HepG2 (cell line): Measurements from ENCODE around the gene PLIN5. TPM values are rescaled to one million over a fixed set of nuclear protein-coding genes. Genes with fewer than 3 reads are reported as not detected.

Source experiments
- ARNT2 ChIP-seq: sonication (generic); formaldehyde crosslinking; IDR thresholded peaks from 2 replicates; pipeline ENCODE4 v1.8.0; 2022; ENCODE audit warnings: mild to moderate bottlenecking, low read depth, missing genetic modification reagents, moderate library complexity
- ATF7-NPFF ChIP-seq: sonication (generic); formaldehyde crosslinking; IDR thresholded peaks from 2 replicates; pipeline ENCODE4 v1.8.1; 2023; ENCODE audit warnings: mild to moderate bottlenecking, low read depth, missing genetic modification reagents, moderate library complexity
- CEBPG ChIP-seq: IDR thresholded peaks from 2 replicates; pipeline ENCODE4 v1.6.1; 2016
- GABPA ChIP-seq, 2 experiments: IDR thresholded peaks; 2 replicates each; pipeline ENCODE4 v1.6.1; 2011 to 2016; ENCODE audit warnings: low read depth in 2 of 2, low read length in 1 of 2, missing biosample characterization in 1 of 2, missing genetic modification characterization in 1 of 2
- GFI1 ChIP-seq: sonication (generic); formaldehyde crosslinking; IDR thresholded peaks from 2 replicates; pipeline ENCODE4 v1.5.0; 2020; ENCODE audit warnings: missing genetic modification reagents, mild to moderate bottlenecking, borderline replicate concordance
- GMEB2 ChIP-seq: IDR thresholded peaks from 2 replicates; pipeline ENCODE4 v1.6.1; 2016; ENCODE audit warnings: missing biosample characterization, missing genetic modification reagents, low read depth
- MAZ ChIP-seq, 2 experiments: sonication (generic) in 1 of 2; formaldehyde crosslinking in 1 of 2; IDR thresholded peaks; 2 replicates each; pipeline versions ENCODE4 v1.5.0 to v1.6.1; 2012 to 2020; ENCODE audit warnings: low read depth in 2 of 2, mild to moderate bottlenecking in 2 of 2, borderline replicate concordance in 1 of 2, improper control_type of control experiment in 1 of 2, low read length in 1 of 2, missing genetic modification reagents in 1 of 2, moderate library complexity in 1 of 2
- NR2F1 ChIP-seq, 2 experiments: fragments of 450-650 bp in 1 of 2; formaldehyde crosslinking in 1 of 2; IDR thresholded peaks; 2 replicates each; pipeline versions ENCODE4 v1.5.0 to v1.6.1; 2016 to 2020; ENCODE audit warnings: mild to moderate bottlenecking in 1 of 2, missing compliant biosample characterization in 1 of 2, missing genetic modification reagents in 1 of 2, moderate library complexity in 1 of 2
- PCBP1 ChIP-seq: fragments of 200-400 bp; formaldehyde crosslinking; IDR thresholded peaks from 2 replicates; pipeline ENCODE4 v1.6.1; 2017; ENCODE audit warnings: mild to moderate bottlenecking, low read depth, low read length, borderline replicate concordance
- PRPF4 ChIP-seq: fragments of 200-400 bp; formaldehyde crosslinking; IDR thresholded peaks from 2 replicates; pipeline ENCODE4 v1.6.1; 2016; ENCODE audit warnings: low read length, low read depth; ENCODE audit not compliant: poor library complexity, severe bottlenecking
- REL ChIP-seq: sonication (generic); formaldehyde crosslinking; conservative IDR thresholded peaks from 2 replicates; pipeline ENCODE4 v1.8.0; 2022; ENCODE audit warnings: mild to moderate bottlenecking, missing genetic modification reagents, moderate library complexity
- SMARCE1 ChIP-seq: fragments of 450-650 bp; IDR thresholded peaks from 2 replicates; pipeline ENCODE4 v1.6.1; 2017; ENCODE audit warnings: borderline replicate concordance
- STAT5B ChIP-seq: sonication (generic); formaldehyde crosslinking; IDR thresholded peaks from 2 replicates; pipeline ENCODE4 v1.4.0; 2020; ENCODE audit warnings: missing genetic modification reagents
- TFDP1 ChIP-seq: IDR thresholded peaks from 2 replicates; pipeline ENCODE4 v1.6.1; 2016; ENCODE audit warnings: missing compliant biosample characterization, missing genetic modification reagents, borderline replicate concordance
- YEATS4 ChIP-seq: sonication (generic); formaldehyde crosslinking; IDR thresholded peaks from 2 replicates; pipeline ENCODE4 v1.4.0; 2020; ENCODE audit warnings: missing genetic modification reagents, borderline replicate concordance
- ZKSCAN5 ChIP-seq: sonication (generic); formaldehyde crosslinking; IDR thresholded peaks from 2 replicates; pipeline ENCODE4 v1.5.1; 2020; ENCODE audit warnings: mild to moderate bottlenecking, missing genetic modification reagents
- ZNF224 ChIP-seq: sonication (generic); formaldehyde crosslinking; IDR thresholded peaks from 2 replicates; pipeline ENCODE4 v1.5.0; 2020; ENCODE audit warnings: mild to moderate bottlenecking, missing genetic modification reagents
- ZNF234 ChIP-seq: sonication (generic); formaldehyde crosslinking; conservative IDR thresholded peaks from 2 replicates; pipeline ENCODE4 v1.5.1; 2020; ENCODE audit warnings: mild to moderate bottlenecking, missing genetic modification reagents
- ZNF30 ChIP-seq: sonication (generic); formaldehyde crosslinking; IDR thresholded peaks from 2 replicates; pipeline ENCODE4 v1.5.0; 2020; ENCODE audit warnings: mild to moderate bottlenecking, missing genetic modification reagents
- ZNF44 ChIP-seq: sonication (generic); formaldehyde crosslinking; IDR thresholded peaks from 2 replicates; pipeline ENCODE4 v1.5.1; 2020; ENCODE audit warnings: mild to moderate bottlenecking, missing genetic modification reagents
- ZNF564 ChIP-seq: sonication (generic); formaldehyde crosslinking; IDR thresholded peaks from 2 replicates; pipeline ENCODE4 v1.8.1; 2023; ENCODE audit warnings: mild to moderate bottlenecking, missing genetic modification reagents
- ZNF713 ChIP-seq: sonication (generic); formaldehyde crosslinking; IDR thresholded peaks from 2 replicates; pipeline ENCODE4 v1.4.0; 2020; ENCODE audit warnings: mild to moderate bottlenecking, missing genetic modification reagents
- polyA plus RNA-seq, 8 experiments: library from polyadenylated mRNA; depleted of rRNA in 3 of 8; stranded (reverse) in 7 of 8; unstranded in 1 of 8; fragments of >200 nt; fragmentation: Illumina TruSeq in 4 of 8; extraction: Trizol in 4 of 8; gene quantifications; 2 replicates each; pipeline versions ENCODE4 v1.2.1 to v1.2.3, GENCODE V29; 2011 to 2016; ENCODE audit warnings: low read depth in 4 of 8, missing spikeins in 1 of 8, mixed read lengths in 1 of 8; ENCODE audit not compliant: insufficient read depth in 1 of 8
- total RNA-seq, 5 experiments: library from RNA; depleted of rRNA; stranded (reverse); fragments of >200 nt; fragmentation: Illumina TruSeq; extraction: Trizol; gene quantifications; 2 replicates each; pipeline ENCODE4 v1.2.3, GENCODE V29; 2016; ENCODE audit warnings: low read depth in 1 of 5
- TF ChIP-seq, protein P1 (sequence below): sonication (generic); formaldehyde crosslinking; IDR thresholded peaks from 2 replicates; pipeline ENCODE4 v1.4.0; 2020; ENCODE audit warnings: missing genetic modification reagents
- TF ChIP-seq, protein P2 (sequence below): IDR thresholded peaks from 2 replicates; pipeline ENCODE4 v1.6.1; 2016; ENCODE audit warnings: missing compliant biosample characterization, missing genetic modification reagents, borderline replicate concordance

Gene PLIN5
- total and polyA plus RNA-seq, 2 of the 13 experiments (the other 11 are each of a cell fraction or from before 2014, with no cell fraction given), result 1.8 to 4.8 TPM

DNA sequence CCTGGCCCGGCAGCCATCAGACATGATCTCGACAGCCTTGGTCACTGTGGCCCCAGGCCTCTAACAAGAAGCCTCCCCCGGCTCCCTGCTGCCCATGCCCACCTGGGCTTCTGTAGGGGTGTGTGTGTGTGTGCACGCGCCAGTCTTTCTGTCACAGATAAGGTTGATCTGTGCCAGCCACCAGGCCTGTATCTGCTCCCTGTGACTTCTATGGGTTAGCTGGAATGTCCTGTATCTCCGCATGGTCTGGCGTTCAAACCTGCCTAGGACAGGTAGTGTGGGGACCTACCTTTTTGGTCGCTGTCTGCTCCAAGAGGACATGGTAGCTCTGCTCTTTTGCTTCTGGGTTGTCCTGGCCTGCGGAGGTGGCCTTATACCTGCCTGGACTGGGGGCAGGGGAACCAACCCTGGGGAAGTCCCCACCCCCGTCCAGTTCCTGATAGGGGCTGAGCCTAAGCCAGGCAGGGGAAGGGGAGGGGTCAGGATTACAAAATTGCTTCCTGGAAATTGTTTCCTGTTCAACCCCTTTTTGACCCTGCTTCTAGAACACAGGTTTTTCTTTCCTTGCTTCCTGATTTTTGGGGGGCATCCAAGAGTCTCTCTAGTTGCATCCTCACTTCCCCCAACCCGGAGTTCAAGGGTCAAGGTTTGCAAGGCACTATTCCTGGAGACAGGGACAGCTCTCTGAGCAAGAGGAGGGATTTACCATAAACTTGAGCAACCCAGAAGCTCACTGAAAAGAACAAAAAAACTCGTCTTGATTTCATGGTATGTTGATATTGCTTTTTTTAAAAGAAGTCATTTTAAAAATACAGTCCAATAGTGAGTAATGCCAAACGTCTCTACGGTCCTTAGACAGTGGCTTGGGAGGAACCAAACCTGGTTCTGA, 4.9 kb upstream of the PLIN5 start, which contains the start of gene LRG1 (continued):
- TF ChIP-seq GMEB2 (CRISPR knock-in tag) (no peak), TFDP1 (CRISPR knock-in tag) (no peak), MAZ (IDR thresholded peaks at IDR 0.05; ENCODE audit: borderline replicate concordance, low read depth, low read length) (peak; percentile 53; the same call in 1 of the 2 replicates), MAZ (CRISPR knock-in tag; IDR thresholded peaks at IDR 0.05; ENCODE audit: low read depth) (no peak), ZKSCAN5 (CRISPR knock-in tag) (0 out of 2 replicates have a peak, but pooled peaks have one; percentile 60), ZNF224 (CRISPR knock-in tag) (0 out of 2 replicates have a peak, but pooled peaks have one; percentile 44), SMARCE1 (no peak), PCBP1 (no peak), ATF7-NPFF (CRISPR knock-in tag) (peak; percentile 49; the same call in 1 of the 2 replicates), PRPF4 (peak; percentile 31), ARNT2 (CRISPR knock-in tag) (peak; percentile 30; the same call in 1 of the 2 replicates), GABPA (IDR thresholded peaks at IDR 0.05; ENCODE audit: low read depth, low read length) (peak; percentile 28; the same call in 1 of the 2 replicates), GABPA (CRISPR knock-in tag; IDR thresholded peaks at IDR 0.05; ENCODE audit: low read depth) (peak; percentile 81), CEBPG (CRISPR knock-in tag) (peak; percentile 72), YEATS4 (no peak), NR2F1 (CRISPR knock-in tag; IDR thresholded peaks at IDR 0.05) (peak in 1 of 2 experiments; percentile 45; a peak in 2 of 4 replicates), STAT5B (CRISPR knock-in tag) (no peak), ZNF44 (CRISPR knock-in tag) (no peak), ZNF234 (CRISPR knock-in tag) (no peak), GFI1 (CRISPR knock-in tag) (peak; percentile 74; the same call in 1 of the 2 replicates), ZNF564 (CRISPR knock-in tag) (no peak), ZNF30 (CRISPR knock-in tag) (no peak), ZNF713 (CRISPR knock-in tag) (no peak), REL (no peak)
- TF ChIP-seq, protein P1, sequence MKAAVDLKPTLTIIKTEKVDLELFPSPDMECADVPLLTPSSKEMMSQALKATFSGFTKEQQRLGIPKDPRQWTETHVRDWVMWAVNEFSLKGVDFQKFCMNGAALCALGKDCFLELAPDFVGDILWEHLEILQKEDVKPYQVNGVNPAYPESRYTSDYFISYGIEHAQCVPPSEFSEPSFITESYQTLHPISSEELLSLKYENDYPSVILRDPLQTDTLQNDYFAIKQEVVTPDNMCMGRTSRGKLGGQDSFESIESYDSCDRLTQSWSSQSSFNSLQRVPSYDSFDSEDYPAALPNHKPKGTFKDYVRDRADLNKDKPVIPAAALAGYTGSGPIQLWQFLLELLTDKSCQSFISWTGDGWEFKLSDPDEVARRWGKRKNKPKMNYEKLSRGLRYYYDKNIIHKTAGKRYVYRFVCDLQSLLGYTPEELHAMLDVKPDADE (CRISPR knock-in tag), result no peak
- TF ChIP-seq, protein P2, sequence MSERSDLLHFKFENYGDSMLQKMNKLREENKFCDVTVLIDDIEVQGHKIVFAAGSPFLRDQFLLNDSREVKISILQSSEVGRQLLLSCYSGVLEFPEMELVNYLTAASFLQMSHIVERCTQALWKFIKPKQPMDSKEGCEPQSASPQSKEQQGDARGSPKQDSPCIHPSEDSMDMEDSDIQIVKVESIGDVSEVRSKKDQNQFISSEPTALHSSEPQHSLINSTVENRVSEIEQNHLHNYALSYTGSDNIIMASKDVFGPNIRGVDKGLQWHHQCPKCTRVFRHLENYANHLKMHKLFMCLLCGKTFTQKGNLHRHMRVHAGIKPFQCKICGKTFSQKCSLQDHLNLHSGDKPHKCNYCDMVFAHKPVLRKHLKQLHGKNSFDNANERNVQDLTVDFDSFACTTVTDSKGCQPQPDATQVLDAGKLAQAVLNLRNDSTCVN (CRISPR knock-in tag), result peak; percentile 92
